Hepatocyte (in vitro differentiated cells): ENCODE measurements around the gene ZSCAN12.

Experiments used
- CTCF ChIP-seq: fragments of 200-600 bp; sonication (generic); IDR thresholded peaks from 2 replicates; pipeline ENCODE4 v1.5.1; 2016; ENCODE audit warnings: antibody characterized with exemption, mild to moderate bottlenecking; ENCODE audit not compliant: poor library complexity
- EZH2phosphoT487 ChIP-seq: fragments of 200-600 bp; sonication (generic); IDR thresholded peaks from one replicate; pipeline ENCODE4 v1.6.1; 2018; ENCODE audit warnings: antibody characterized with exemption, mild to moderate bottlenecking, low read depth, moderate library complexity; ENCODE audit not compliant: unreplicated experiment, severe bottlenecking

- TF ChIP-seq CTCF, result no peak
- no peak for TF ChIP-seq EZH2phosphoT487
These were observed 50.1 kb downstream of the ZSCAN12 start for GRCh38 chr6:28349344-28349891.
